AG09309 (cell line): ENCODE data around the gene YBX2.

Source experiments
- DNase-seq: peaks from one replicate; pipeline ENCODE4 v3.0.0-alpha.2; 2010; ENCODE audit warnings: low read depth
- H3K4me3 ChIP-seq: 2 replicates; pipeline ENCODE4 v1.5.1; 2011; ENCODE audit warnings: mild to moderate bottlenecking, low read depth, low read length, moderate library complexity; ENCODE audit not compliant: control insufficient read depth
- TF ChIP-seq, protein P1 (sequence below): IDR thresholded peaks from 2 replicates; pipeline ENCODE4 v1.5.1; 2011; ENCODE audit warnings: mild to moderate bottlenecking, low read depth, low read length, inconsistent platforms; ENCODE audit not compliant: insufficient read depth, control insufficient read depth; ENCODE audit errors: missing control alignments

YBX2 gene

DNA sequence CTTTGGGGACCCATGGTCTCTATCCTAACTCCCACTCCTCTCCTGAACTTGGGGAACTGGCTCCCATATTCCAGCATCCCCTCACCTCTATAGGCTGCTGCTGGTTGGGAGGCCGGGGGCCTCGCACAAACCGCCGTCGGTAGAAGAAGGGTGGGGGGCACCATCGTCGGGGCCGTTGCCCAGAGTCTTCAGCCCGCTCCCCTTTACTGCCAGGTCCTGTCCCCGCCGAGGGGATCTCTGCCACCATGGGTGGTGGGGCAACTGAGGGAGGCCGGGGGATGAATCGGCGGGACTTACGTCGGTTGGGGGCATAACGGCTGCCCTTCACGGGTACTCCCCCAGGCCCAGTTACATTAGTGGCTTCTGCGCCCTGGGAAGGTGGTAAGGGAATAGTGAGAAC is 4.3 kb downstream of the YBX2 start:
- H3K4me3 ChIP-seq: no peak overlapping the region
- TF ChIP-seq, protein P1, sequence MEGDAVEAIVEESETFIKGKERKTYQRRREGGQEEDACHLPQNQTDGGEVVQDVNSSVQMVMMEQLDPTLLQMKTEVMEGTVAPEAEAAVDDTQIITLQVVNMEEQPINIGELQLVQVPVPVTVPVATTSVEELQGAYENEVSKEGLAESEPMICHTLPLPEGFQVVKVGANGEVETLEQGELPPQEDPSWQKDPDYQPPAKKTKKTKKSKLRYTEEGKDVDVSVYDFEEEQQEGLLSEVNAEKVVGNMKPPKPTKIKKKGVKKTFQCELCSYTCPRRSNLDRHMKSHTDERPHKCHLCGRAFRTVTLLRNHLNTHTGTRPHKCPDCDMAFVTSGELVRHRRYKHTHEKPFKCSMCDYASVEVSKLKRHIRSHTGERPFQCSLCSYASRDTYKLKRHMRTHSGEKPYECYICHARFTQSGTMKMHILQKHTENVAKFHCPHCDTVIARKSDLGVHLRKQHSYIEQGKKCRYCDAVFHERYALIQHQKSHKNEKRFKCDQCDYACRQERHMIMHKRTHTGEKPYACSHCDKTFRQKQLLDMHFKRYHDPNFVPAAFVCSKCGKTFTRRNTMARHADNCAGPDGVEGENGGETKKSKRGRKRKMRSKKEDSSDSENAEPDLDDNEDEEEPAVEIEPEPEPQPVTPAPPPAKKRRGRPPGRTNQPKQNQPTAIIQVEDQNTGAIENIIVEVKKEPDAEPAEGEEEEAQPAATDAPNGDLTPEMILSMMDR: no peak
- DNase-seq: no peak

DNA sequence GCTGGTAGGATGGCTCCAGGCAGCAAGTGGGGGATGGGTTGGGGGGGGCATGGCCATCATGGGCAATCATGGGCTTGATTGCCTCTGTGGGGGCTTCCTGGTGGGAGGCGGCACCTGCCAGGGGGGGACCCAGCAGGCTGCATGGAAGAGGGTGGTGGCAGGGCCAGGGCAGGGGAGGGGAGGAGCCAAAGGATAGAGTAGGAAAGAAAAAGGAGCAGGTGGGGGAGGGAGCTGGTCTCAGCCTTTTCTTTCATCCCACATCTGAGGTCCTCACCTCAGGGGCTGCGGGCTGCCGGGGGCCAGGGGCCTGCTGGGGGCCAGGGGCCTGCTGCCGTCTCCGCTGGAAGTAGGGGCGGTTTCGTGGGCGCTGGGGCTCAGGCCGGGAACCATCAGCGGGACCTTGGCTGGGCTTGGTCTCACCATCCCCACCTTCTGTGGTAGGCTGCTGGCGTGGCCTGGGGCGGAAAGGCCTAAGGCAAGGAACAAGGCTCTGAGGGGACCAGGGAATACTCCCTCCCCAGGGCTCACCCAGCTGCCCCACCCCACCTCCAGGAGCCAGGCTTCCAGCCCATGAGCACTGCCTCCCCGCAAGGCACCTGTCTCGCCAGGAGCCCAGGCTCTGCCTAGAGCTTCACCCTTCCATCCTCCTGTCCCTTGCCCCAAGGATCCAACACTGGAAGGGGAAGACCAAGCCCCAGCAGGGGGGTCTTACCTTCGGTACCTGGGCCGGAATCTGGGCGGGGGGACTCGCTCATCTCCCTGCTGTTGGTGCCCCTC is 5.0 kb downstream of the YBX2 start:
- no peak overlapping the region for H3K4me3 ChIP-seq
- TF ChIP-seq, protein P1: no peak
- no peak for DNase-seq

DNA sequence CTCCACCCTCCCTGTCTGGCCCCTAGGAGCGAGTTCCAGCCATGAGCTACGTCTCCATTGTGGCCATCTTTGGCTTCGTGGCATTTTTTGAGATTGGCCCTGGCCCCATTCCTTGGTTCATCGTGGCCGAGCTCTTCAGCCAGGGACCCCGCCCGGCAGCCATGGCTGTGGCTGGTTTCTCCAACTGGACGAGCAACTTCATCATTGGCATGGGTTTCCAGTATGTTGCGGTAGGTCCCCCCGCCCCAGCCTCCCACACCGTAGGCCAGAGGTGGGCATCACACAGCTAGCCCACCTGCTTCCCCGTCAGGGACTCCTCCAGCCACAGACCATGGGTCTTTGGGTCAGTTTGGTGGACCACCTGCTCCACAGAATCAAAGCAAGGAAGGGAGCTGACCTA is 8.8 kb downstream of the YBX2 start:
- TF ChIP-seq, protein P1: no peak
- DNase-seq: no peak
- H3K4me3 ChIP-seq: no peak overlapping the region

DNA sequence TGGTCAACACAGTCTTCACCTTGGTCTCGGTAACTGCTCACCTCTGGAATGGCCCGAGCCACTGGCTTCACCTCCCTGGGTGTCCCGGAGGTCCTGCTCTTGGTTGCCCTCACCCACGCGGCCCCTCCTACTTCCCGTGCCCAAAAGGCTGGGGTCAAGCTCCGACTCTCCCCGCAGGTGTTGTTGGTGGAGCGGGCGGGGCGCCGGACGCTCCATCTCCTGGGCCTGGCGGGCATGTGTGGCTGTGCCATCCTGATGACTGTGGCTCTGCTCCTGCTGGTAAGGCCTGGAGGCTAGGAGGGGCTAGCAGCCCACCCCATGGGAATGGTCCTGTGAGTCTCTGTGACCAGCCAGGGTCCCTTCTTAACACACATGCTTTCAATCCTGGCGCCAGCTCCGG is 9.5 kb downstream of the YBX2 start:
- DNase-seq: no peak
- no peak overlapping the region for H3K4me3 ChIP-seq
- TF ChIP-seq, protein P1: no peak

DNA sequence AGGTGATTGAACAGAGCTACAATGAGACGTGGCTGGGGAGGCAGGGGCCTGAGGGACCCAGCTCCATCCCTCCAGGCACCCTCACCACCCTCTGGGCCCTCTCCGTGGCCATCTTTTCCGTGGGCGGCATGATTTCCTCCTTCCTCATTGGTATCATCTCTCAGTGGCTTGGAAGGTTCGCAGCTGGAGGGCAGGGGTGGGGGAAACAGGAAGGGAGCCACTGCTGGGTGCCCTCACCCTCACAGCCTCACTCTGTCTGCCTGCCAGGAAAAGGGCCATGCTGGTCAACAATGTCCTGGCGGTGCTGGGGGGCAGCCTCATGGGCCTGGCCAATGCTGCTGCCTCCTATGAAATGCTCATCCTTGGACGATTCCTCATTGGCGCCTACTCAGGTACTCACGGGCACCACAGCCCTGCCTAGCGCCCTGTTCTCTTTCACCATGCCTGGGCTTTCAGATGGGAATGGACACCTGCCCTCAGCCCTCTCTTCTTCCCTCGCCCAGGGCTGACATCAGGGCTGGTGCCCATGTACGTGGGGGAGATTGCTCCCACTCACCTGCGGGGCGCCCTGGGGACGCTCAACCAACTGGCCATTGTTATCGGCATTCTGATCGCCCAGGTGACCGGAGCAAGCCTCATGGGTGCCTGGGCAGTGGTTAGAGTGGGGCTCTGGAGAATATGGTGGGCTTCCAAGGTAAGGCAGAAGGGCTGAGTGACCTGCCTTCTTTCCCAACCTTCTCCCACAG is 10.8 kb downstream of the YBX2 start:
- no peak for DNase-seq
- TF ChIP-seq, protein P1: no peak
- H3K4me3 ChIP-seq: no peak overlapping the region

DNA sequence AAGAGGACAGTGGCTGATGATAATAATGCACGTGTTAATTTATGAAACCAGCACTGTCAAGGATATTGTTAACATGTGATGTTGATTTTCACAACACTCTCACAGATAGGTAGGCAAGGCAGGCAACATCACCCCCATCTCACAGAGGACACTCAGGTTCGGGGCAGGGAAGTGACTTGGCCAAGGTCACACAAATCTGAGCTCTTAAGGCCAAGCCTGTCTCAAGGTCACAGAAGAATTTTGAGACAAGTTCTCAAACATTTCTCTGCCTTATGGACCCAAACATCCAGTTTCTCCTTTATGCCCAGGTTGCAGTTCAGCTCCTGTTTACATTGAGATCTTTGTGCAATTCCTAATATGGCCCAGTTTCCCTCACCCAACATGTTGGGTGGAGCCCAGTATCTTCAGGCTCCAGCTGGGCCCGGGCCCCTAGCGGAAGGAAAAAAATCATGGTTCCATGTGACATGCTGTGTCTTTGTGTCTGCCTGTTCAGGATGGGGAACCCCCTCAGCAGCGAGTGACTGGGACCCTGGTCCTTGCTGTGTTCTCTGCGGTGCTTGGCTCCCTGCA is 11.6 kb downstream of the YBX2 start:
- DNase-seq: no peak
- H3K4me3 ChIP-seq: no peak overlapping the region
- TF ChIP-seq, protein P1: no peak
